A673 (cell line): ENCODE measurements around the gene SCD5.

Source experiments
- EZH2 ChIP-seq: fragments of 200-600 bp; sonication (generic); IDR thresholded peaks from 2 replicates; pipeline ENCODE4 v1.6.1; 2017; ENCODE audit warnings: borderline replicate concordance, low read depth, mild to moderate bottlenecking, mixed read lengths, antibody characterized with exemption, low read length; ENCODE audit not compliant: poor library complexity, severe bottlenecking
- TF ChIP-seq, protein P1 (sequence below): fragments of 300-800, 200-600 bp; sonication (generic); conservative IDR thresholded peaks from 2 replicates; pipeline ENCODE4 v1.5.1; 2017; ENCODE audit warnings: low read depth, mild to moderate bottlenecking, antibody characterized with exemption, low read length, moderate library complexity, mixed read lengths

GRCh38 chr4:82718162-82718940 lies 80.2 kb downstream of the SCD5 start:
- TF ChIP-seq, protein P1, sequence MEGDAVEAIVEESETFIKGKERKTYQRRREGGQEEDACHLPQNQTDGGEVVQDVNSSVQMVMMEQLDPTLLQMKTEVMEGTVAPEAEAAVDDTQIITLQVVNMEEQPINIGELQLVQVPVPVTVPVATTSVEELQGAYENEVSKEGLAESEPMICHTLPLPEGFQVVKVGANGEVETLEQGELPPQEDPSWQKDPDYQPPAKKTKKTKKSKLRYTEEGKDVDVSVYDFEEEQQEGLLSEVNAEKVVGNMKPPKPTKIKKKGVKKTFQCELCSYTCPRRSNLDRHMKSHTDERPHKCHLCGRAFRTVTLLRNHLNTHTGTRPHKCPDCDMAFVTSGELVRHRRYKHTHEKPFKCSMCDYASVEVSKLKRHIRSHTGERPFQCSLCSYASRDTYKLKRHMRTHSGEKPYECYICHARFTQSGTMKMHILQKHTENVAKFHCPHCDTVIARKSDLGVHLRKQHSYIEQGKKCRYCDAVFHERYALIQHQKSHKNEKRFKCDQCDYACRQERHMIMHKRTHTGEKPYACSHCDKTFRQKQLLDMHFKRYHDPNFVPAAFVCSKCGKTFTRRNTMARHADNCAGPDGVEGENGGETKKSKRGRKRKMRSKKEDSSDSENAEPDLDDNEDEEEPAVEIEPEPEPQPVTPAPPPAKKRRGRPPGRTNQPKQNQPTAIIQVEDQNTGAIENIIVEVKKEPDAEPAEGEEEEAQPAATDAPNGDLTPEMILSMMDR, result no peak
- TF ChIP-seq EZH2, result no peak
